Esophagus squamous epithelium (tissue), 4 donors: Measurements from ENCODE around the gene STON2.

Experiments
- POLR2A ChIP-seq, 4 donors: fragments of 450-650 bp; IDR thresholded peaks; one replicate each; pipeline ENCODE4 v1.6.1; 2017; ENCODE audit warnings: antibody characterized with exemption in 4 of 4, mild to moderate bottlenecking in 4 of 4, moderate library complexity in 3 of 4
- TF ChIP-seq, protein P1 (sequence below), 6 experiments: fragments of 450-650 bp in 4 of 6; fragments of 200-600 bp in 2 of 6; sonication (generic) in 2 of 6; IDR thresholded peaks; one replicate each; pipeline ENCODE4 v1.5.1; 2016 to 2019; ENCODE audit warnings: antibody characterized with exemption in 6 of 6, mild to moderate bottlenecking in 4 of 6, moderate library complexity in 4 of 6

DNA sequence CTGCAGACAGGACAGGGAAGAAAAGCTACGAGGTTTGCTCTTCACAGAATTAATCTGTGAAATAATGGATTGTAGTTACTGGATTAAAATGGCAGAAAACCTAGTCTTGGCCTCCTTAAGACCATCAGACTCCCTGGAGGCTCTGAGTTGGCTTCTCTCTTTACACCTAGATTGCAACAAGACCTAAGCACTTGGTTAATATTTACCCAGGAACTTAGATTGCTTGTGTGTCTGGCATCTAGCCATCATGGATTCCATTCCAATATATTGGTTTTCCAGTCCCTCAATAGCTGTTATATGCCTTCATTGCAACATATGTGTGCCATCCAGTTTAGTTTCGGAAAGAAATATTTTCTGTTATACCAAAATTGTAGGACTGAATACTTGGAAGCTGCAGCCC lies 177.4 kb downstream of the STON2 start:
- TF ChIP-seq, protein P1, sequence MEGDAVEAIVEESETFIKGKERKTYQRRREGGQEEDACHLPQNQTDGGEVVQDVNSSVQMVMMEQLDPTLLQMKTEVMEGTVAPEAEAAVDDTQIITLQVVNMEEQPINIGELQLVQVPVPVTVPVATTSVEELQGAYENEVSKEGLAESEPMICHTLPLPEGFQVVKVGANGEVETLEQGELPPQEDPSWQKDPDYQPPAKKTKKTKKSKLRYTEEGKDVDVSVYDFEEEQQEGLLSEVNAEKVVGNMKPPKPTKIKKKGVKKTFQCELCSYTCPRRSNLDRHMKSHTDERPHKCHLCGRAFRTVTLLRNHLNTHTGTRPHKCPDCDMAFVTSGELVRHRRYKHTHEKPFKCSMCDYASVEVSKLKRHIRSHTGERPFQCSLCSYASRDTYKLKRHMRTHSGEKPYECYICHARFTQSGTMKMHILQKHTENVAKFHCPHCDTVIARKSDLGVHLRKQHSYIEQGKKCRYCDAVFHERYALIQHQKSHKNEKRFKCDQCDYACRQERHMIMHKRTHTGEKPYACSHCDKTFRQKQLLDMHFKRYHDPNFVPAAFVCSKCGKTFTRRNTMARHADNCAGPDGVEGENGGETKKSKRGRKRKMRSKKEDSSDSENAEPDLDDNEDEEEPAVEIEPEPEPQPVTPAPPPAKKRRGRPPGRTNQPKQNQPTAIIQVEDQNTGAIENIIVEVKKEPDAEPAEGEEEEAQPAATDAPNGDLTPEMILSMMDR (IDR thresholded peaks at IDR 0.05) = no peak
- no peak for TF ChIP-seq POLR2A (IDR thresholded peaks at IDR 0.05)
